ENCODE measurements around the gene BBX.

GRCh38 chr3:107765524-107765923 lies 242.8 kb downstream of the BBX start:
- TF ChIP-seq POLR2A (IDR thresholded peaks at IDR 0.05; ENCODE audit: low read depth, low read length) (no peak), TAF1 (IDR thresholded peaks at IDR 0.05; ENCODE audit: borderline replicate concordance, low read depth, low read length) (no peak)

Measured in GM12892 (cell line).